ENCODE data around the gene BUD13. TPM values are rescaled to one million over a fixed set of nuclear protein-coding genes. Genes with fewer than 3 reads are reported as not detected.

The BUD13 gene
- total RNA-seq, 3 donors from 2014 or later: 9.9 to 19.8 (median 15.1) TPM

DNA sequence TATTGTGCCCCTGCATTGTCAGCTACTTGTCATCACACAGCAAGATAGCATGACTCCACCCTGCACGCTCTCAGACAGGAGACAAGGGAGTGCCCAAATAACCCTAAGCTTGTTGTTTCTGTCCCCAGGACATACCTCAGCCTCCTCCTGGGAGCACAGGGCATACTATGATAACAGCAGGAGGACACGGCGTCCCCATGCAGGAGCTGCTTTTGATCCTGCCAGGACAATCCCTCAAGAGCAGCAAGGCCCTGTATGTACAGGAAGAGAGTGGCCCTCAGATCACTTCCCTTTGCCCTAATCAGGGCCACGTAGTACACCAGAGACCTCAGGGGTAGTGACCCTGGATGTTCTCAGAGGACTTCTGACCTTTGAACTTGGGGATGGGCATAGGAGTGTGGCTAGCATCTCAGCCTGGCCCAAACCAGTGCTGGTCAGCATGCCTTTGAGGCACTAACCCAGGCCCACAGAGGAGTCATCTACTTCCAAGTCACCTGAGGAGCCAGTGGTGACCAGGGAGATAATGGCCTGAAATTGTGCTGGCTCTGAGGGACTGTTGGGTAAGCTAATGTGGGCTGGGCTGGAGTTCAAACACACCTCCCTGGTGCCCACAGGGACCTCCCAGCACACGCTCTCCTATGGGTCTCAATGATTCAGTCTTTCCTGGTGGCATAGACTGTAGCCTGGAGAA lies 41.1 kb upstream of the BUD13 start:
- Histone ChIP-seq H3K4me1 (no peaks in the 10 kb centered on the region), H3K27me3 (no peaks in the 10 kb centered on the region), H3K4me3 (no peak overlapping the region), H3K36me3 (no peaks in the 10 kb centered on the region), H3K27ac (no peak overlapping the region), H3K9me3 (no peaks in the 10 kb centered on the region)
- TF ChIP-seq POLR2AphosphoS5 (IDR thresholded peaks at IDR 0.05) (no peak), POLR2A (IDR thresholded peaks at IDR 0.05) (no peak)
- TF ChIP-seq, protein P1, sequence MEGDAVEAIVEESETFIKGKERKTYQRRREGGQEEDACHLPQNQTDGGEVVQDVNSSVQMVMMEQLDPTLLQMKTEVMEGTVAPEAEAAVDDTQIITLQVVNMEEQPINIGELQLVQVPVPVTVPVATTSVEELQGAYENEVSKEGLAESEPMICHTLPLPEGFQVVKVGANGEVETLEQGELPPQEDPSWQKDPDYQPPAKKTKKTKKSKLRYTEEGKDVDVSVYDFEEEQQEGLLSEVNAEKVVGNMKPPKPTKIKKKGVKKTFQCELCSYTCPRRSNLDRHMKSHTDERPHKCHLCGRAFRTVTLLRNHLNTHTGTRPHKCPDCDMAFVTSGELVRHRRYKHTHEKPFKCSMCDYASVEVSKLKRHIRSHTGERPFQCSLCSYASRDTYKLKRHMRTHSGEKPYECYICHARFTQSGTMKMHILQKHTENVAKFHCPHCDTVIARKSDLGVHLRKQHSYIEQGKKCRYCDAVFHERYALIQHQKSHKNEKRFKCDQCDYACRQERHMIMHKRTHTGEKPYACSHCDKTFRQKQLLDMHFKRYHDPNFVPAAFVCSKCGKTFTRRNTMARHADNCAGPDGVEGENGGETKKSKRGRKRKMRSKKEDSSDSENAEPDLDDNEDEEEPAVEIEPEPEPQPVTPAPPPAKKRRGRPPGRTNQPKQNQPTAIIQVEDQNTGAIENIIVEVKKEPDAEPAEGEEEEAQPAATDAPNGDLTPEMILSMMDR (IDR thresholded peaks at IDR 0.05): no peak
- DNase-seq (ENCODE audit: low spot score in 2 of 2): peak in 1 of 2 donors; percentile 5
- intact Hi-C loops (cut with DNase I; ENCODE audit: low total_unique reads): no loop called here

DNA sequence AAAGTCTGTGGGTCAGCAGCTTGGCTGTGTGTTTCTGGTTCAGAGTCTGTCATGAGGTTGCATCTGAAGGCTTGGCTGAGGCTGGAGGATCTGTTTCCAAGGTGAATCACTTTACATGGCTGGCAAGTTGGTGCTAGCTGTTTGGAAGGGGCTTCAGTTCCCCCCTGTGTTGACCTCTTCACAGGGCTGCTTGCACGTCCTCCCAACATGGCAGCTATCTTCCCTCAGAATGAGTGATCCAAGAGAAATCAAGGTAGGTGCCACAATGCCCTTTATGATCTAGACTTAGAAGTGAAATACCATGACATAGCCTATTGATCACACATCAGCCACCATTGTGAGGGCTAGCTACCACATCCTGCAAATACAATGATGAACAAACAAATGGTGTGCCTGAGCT lies 40.4 kb upstream of the BUD13 start:
- Histone ChIP-seq H3K9me3 (no peaks in the 10 kb centered on the region), H3K4me3 (no peak overlapping the region), H3K4me1 (no peaks in the 10 kb centered on the region), H3K27ac (no peak overlapping the region), H3K36me3 (no peaks in the 10 kb centered on the region), H3K27me3 (no peaks in the 10 kb centered on the region)
- TF ChIP-seq, protein P1 (IDR thresholded peaks at IDR 0.05): no peak
- no peak for TF ChIP-seq POLR2A (IDR thresholded peaks at IDR 0.05)
- no peak for TF ChIP-seq POLR2AphosphoS5 (IDR thresholded peaks at IDR 0.05)
- DNase-seq (ENCODE audit: low spot score in 2 of 2): peak in 1 of 2 donors; percentile 5
- intact Hi-C loops (cut with DNase I; ENCODE audit: low total_unique reads): no loop called here

DNA sequence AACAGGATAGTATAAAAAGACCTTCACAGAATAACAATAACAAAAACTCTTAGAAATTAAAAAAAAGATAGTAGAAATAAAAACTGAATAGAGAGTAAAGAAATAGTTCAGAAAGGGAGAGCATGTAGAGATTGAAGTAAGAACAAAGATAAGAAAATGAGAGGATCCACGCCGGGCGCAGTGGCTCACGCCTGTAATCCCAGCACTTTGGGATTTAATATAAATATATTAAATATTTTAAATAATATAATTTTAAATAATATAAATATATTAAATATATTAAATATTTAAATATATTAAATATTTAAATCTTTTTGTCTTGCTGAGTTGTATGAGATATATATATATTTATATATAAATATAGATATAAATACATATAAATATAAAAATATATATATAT lies 39.3 kb upstream of the BUD13 start:
- H3K4me1 ChIP-seq: no peaks in the 10 kb centered on the region
- no peak overlapping the region for H3K4me3 ChIP-seq
- no peaks in the 10 kb centered on the region for H3K27me3 ChIP-seq
- intact Hi-C loops (cut with DNase I; ENCODE audit: low total_unique reads): no loop called here
- DNase-seq (ENCODE audit: low spot score in 2 of 2): no peak
- H3K27ac ChIP-seq: no peak overlapping the region
- no peaks in the 10 kb centered on the region for H3K36me3 ChIP-seq
- TF ChIP-seq, protein P1 (IDR thresholded peaks at IDR 0.05): no peak
- TF ChIP-seq POLR2AphosphoS5 (IDR thresholded peaks at IDR 0.05) (no peak), POLR2A (IDR thresholded peaks at IDR 0.05) (no peak)
- H3K9me3 ChIP-seq: no peaks in the 10 kb centered on the region

DNA sequence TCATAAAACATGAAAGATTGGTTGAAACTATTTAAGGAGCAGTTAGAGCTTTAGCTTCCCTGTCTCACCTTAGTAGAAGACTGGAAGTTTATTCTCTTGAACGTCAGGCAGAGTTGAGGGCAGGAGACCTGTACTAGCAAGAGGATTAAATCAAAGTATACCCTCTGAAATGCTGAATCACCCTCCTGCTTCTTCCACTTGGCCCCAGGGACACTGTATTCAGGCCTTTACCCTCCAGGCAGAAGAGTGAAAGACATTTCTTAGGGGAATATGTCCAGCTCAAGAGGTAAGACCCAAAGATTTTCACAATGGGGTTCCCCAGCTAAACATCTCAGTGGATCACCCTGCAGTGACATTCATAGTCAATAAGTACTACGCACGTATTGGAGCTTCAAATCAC lies 38.4 kb upstream of the BUD13 start:
- Histone ChIP-seq H3K36me3 (no peaks in the 10 kb centered on the region), H3K4me3 (no peak overlapping the region), H3K9me3 (no peaks in the 10 kb centered on the region), H3K27ac (no peak overlapping the region), H3K4me1 (no peaks in the 10 kb centered on the region), H3K27me3 (no peaks in the 10 kb centered on the region)
- intact Hi-C loops (cut with DNase I; ENCODE audit: low total_unique reads): no loop called here
- no peak for DNase-seq (ENCODE audit: low spot score in 2 of 2)
- TF ChIP-seq, protein P1 (IDR thresholded peaks at IDR 0.05): no peak
- TF ChIP-seq POLR2A (IDR thresholded peaks at IDR 0.05) (no peak), POLR2AphosphoS5 (IDR thresholded peaks at IDR 0.05) (no peak)

DNA sequence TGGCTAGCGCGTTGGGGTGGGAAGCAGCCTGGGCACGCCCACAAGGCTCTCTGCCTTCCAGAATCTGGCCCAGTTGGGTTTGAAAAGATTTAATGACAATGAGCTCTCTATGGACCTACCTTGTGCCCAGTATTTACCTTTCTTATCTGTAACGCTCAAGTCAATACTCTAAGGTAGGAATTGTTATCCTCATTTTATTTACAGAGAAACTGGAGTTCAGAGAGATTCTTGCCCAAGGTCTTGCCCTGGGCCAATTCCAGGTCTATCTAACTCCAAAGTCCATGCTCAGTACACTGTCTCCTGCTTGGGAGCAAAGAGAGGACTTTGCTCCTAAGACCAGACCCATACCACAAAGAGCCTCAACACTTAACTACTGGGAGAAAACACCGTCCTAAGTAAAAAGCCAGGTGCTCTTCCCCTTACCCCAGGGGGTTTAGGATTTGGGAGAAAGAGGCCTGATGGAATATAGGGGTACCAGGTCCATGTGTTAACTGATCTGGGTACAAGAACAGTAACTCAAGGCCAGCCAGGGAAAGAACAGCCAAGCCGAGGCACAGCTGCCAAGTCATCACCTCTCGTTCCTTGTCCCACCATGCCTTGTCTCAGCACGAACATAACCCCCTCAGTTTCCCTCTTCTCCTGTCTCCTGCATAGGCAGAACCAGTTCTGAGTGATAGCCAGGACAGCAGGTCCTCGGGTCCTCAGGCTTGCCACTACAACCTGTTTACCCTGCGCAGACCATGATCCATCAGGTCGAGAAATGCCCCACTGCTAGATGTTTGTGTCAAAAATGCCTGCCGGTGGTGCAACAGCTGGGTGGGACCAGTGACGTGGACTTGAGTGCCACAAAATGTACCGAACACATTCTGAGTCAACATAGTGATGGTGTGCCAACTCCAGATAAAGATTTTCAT lies 35.7 kb upstream of the BUD13 start:
- intact Hi-C loops (cut with DNase I; ENCODE audit: low total_unique reads): no loop called here

More for the DNA sequence above, 35.7 kb upstream of the BUD13 start:
- no peak for TF ChIP-seq POLR2AphosphoS5 (IDR thresholded peaks at IDR 0.05)
- TF ChIP-seq, protein P1 (IDR thresholded peaks at IDR 0.05): no peak
- no peak for TF ChIP-seq POLR2A (IDR thresholded peaks at IDR 0.05)
- Histone ChIP-seq H3K36me3 (no peaks in the 10 kb centered on the region), H3K4me3 (no peak overlapping the region), H3K27ac (peak overlapping the region in 1 of 2 donors; percentile 37), H3K4me1 (no peaks in the 10 kb centered on the region), H3K9me3 (no peaks in the 10 kb centered on the region), H3K27me3 (no peaks in the 10 kb centered on the region)
- DNase-seq (ENCODE audit: low spot score in 2 of 2): peak in 1 of 2 donors; percentile 45

Data from breast epithelium (tissue), 4 donors.